HG02870 (cell line): ENCODE measurements around the gene CRCP.
"Not testable (repeated sequence)": the region's sequence is repeated elsewhere in the genome, so short reads cannot be mapped to it uniquely, and the experiment has no call there.

ENCODE experiments used
- ATAC-seq: cut with Tn5 transposase; IDR thresholded peaks from one replicate; pipeline ENCODE4 v1.9.1; 2021; ENCODE audit warnings: mild to moderate bottlenecking, moderate library complexity; ENCODE audit not compliant: unreplicated experiment

CRCP gene

GRCh38 chr7:66105263-66105748 lies 9.3 kb upstream of the CRCP start:
- no peak for ATAC-seq

- ATAC-seq: not testable (repeated sequence)
Measured at GRCh38 chr7:66108410-66108809, 6.2 kb upstream of the CRCP start.

GRCh38 chr7:66110856-66111255 lies 3.8 kb upstream of the CRCP start:
- no peak for ATAC-seq

GRCh38 chr7:66116680-66117420 lies 2.2 kb downstream of the CRCP start:
- not testable (repeated sequence) for ATAC-seq

- no peak for ATAC-seq
Measured at GRCh38 chr7:66118603-66119002, 4.0 kb downstream of the CRCP start.

GRCh38 chr7:66119245-66119850 lies 4.7 kb downstream of the CRCP start:
- ATAC-seq: no peak

- ATAC-seq: no peak
Measured at GRCh38 chr7:66123175-66123528, 8.5 kb downstream of the CRCP start.

- ATAC-seq: not testable (repeated sequence)
Measured at GRCh38 chr7:66124569-66124861, 9.9 kb downstream of the CRCP start.

- no peak for ATAC-seq
Measured at GRCh38 chr7:66125052-66125694, 10.5 kb downstream of the CRCP start.

GRCh38 chr7:66125781-66126352 lies 11.2 kb downstream of the CRCP start:
- not testable (repeated sequence) for ATAC-seq

GRCh38 chr7:66127172-66127571 lies 12.5 kb downstream of the CRCP start:
- ATAC-seq: not testable (repeated sequence)

GRCh38 chr7:66138994-66139752 lies 24.5 kb downstream of the CRCP start:
- no peak for ATAC-seq

- ATAC-seq: no peak
Measured at GRCh38 chr7:66140924-66141323, 26.3 kb downstream of the CRCP start.

- ATAC-seq: no peak
Measured at GRCh38 chr7:66142334-66142733, 27.7 kb downstream of the CRCP start.

- no peak for ATAC-seq
Measured at GRCh38 chr7:66142996-66143395, 28.3 kb downstream of the CRCP start.

- ATAC-seq: no peak
Measured at GRCh38 chr7:66143876-66144332, 29.3 kb downstream of the CRCP start.

GRCh38 chr7:66145400-66146104 lies 30.9 kb downstream of the CRCP start:
- ATAC-seq: no peak

- ATAC-seq: no peak
Measured at GRCh38 chr7:66146701-66147100, 32.1 kb downstream of the CRCP start.

- ATAC-seq: not testable (repeated sequence)
Measured at GRCh38 chr7:66147657-66148056, 33.0 kb downstream of the CRCP start.

- ATAC-seq: no peak
Measured at GRCh38 chr7:66150471-66150870, 35.8 kb downstream of the CRCP start.
